HG02981 (cell line): ENCODE results near the gene MAGI2.
A peak's percentile ranks its signal among the peaks of the same experiment; 100 is the strongest.
"Not testable (repeated sequence)": the region's sequence is repeated elsewhere in the genome, so short reads cannot be mapped to it uniquely, and the experiment has no call there.

Experiments
- ATAC-seq: cut with Tn5 transposase; IDR thresholded peaks from one replicate; pipeline ENCODE4 v1.9.1; 2021; ENCODE audit warnings: mild to moderate bottlenecking, moderate library complexity; ENCODE audit not compliant: unreplicated experiment

Gene MAGI2

DNA sequence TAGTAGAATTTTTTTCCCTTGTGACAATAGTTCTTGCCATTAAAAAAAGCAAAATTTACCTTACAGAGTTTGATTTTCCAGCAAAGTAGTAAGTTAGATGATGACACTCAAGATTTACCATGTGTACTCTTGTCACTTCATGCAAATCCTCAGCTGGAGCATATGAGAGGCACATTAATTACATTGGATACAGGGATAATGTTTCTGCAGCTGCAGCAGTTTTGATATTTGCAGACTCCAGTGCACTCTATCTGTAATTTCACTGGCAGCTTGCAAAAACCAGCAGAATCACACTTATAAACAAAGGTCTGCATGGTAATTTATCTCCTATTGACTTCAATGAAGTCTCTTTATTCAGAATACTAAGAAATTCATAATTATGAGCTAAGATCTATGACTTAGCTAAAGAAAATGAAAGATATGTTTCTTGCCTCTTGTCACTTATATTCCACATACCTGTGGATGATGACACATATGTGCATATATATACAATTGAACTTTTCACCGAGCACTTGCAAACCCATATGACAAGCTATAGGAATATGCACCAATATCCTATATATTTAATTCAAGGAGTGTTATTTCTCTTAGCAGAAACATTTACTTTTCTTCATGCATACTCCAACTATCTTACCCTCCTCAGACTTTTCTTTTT, 1124.3 kb downstream of the MAGI2 start:
- ATAC-seq, result no peak

DNA sequence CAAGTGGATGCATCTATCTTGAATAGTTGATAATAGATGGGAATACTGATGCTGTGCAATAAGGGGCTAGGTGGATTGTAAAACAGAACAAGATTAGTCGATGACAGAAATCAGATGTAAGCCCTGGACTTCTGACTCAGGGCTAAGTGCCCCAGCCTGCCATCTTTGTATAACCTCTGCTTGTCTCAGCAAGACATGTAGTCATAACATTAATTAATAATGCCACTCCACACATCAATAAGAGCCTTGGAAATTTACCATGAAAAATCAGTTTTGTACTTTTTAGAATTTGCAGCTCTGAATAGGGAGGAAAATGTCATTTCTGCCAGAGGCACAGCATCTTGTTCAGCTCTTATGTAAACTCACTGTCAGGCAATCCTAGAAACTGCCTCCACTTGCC, 1125.7 kb downstream of the MAGI2 start:
- ATAC-seq, result no peak

DNA sequence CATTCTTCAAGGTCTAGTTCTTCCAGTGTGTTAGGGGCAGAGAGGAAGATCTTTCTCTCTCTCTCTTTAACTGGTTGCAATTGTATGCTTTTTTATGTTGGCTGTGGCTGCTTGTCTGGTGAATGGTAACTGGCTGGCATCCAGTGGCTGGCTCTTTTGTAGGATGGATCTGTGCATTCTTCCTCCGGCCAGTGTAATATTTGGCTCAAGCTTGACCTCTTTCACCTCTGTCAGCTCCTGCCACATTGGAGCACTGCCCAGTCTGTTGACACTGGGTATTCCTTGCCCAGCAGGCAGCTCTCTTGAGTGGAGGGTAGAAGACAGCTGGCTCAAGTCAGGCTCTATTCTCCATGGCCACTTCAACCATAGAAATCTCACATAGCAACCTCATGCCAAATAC, 1126.6 kb downstream of the MAGI2 start:
- no peak for ATAC-seq

DNA sequence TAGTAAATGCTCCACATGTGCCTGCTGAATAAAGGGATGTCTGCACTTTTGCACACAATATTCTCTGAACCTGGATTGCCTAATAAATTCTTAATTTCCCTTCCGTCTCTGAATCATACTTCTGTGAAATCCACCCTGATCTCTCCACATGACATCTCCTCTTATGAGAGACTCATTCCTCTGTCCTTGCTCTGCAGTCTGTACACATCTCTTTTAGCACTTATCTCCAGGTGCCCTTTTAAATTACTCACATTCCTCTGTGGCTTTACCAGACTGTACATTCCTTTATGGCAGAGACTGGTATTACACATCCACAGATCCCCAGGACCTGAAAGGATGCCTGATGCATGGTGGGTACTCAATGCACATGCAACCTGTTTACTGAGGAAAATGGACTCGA, 1127.3 kb downstream of the MAGI2 start:
- no peak for ATAC-seq

GRCh38 chr7:78323118-78323517, 1130.3 kb downstream of the MAGI2 start:
- ATAC-seq, result no peak

DNA sequence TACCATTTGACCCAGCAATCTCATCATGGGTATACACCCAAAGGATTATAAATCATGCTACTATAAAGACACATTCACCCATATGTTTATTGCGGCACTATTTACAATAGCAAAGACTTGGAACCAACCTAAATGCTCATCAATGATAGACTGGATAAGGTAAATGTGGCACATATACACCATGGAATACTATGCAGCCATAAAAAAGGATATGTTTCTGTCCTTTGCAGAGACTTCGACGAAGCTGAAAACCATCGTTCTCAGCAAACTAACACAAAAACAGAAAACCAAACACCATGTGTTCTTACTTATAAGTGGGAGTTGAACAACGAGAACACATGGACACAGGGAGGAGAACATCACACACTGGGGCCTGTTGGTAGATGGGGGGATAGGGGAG, 1131.2 kb downstream of the MAGI2 start:
- not testable (repeated sequence) for ATAC-seq

DNA sequence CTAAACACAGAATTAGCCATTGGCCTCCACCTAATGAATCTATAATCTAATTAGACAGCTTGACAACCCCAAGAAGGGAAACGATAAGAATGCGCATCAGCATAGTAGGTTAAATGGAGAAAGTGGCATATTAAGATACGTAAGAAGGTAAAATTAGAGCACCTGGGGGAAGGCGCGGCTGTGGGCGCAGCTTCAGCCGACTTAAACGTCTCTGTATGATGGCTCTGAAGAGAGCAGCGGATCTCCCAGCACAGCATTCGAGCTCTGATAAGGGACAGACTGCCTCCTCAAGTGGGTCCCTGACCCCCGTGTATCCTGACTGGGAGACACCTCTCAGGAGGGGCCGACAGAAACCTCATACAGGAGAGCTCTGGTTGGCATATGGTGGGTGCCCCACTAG, 1136.1 kb downstream of the MAGI2 start:
- no peak for ATAC-seq

- ATAC-seq, result no peak
Measured at GRCh38 chr7:78316110-78316509, 1137.4 kb downstream of the MAGI2 start.

GRCh38 chr7:78315119-78315518, 1138.3 kb downstream of the MAGI2 start:
- ATAC-seq, result no peak

GRCh38 chr7:78311181-78311580, 1142.3 kb downstream of the MAGI2 start:
- no peak for ATAC-seq

- no peak for ATAC-seq
Measured at GRCh38 chr7:78307892-78308291, 1145.6 kb downstream of the MAGI2 start.

GRCh38 chr7:78306634-78307033, 1146.8 kb downstream of the MAGI2 start:
- ATAC-seq, result no peak

GRCh38 chr7:78301407-78301806, 1152.1 kb downstream of the MAGI2 start:
- ATAC-seq, result no peak

DNA sequence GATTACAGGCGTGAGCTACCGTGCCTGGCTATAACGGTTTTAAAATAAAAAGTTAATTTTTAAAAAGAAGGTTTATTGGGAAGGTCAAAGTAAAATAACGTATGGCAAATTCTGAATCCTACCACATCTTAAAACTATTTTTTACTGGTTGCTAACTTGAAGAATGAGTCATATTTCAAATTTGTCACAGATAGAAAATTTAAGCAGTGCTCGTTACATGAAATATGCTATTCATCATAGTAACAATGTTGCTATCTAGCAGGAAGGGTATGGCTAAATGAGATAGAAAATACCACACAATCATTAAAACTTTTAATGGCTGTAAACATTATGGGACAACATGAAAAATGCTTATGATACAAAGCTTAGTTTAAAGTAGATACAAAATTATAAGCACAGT, 1154.4 kb downstream of the MAGI2 start:
- ATAC-seq, result no peak

DNA sequence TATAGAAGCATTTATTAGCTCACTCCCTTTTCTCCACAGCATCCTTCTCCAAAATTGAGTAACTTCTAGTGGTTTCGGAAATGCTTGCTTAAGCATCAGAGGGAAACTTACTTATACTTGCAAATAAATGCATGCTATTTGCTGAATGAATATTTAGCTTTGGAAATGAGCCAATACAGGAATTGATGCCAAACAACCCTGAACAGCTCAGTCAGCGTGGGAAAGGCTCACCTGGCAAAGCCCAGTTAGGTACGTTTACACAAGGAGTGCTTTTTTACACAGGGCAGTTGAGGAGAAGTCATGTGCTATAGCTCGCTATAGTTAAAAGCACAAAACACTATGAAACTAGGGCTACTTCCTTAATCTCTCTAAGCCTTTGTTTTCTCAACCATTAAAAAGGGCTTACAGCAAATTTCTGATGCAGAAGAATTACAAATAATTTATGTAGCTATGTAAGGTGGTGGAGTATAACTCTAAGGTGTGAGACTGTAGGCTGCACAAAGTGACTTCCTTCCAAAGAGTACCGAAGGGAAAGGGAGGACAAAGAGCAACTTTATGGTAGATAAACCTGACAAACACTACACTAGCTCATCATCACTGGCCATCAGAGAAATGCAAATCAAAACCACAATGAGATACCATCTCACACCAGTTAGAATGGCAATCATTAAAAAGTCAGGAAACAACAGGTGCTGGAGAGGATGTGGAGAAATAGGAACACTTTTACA, 1156.7 kb downstream of the MAGI2 start:
- ATAC-seq, result peak; percentile 57

- no peak for ATAC-seq
Measured at GRCh38 chr7:78296046-78296597, 1157.3 kb downstream of the MAGI2 start.

GRCh38 chr7:78289471-78289870, 1164.0 kb downstream of the MAGI2 start:
- not testable (repeated sequence) for ATAC-seq

DNA sequence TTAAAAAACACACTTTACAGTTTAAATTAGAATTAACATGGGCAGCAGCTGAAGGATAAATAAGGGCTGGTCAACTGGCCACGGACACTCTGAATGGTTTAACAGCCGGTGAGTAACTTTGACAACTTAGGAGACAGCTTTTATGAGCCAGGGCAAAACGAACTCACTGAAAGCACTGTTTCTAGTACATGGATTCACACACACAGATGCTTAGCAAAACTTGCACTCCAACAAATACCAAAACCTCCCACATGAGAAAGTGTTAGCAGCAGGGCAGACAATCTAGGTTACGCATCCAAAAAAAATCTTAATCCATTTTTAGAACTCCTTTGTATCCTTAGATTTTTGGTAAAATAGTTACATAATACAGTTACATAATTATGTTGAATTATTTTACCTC, 1168.5 kb downstream of the MAGI2 start:
- ATAC-seq, result no peak

GRCh38 chr7:78280276-78280675, 1173.2 kb downstream of the MAGI2 start:
- no peak for ATAC-seq

DNA sequence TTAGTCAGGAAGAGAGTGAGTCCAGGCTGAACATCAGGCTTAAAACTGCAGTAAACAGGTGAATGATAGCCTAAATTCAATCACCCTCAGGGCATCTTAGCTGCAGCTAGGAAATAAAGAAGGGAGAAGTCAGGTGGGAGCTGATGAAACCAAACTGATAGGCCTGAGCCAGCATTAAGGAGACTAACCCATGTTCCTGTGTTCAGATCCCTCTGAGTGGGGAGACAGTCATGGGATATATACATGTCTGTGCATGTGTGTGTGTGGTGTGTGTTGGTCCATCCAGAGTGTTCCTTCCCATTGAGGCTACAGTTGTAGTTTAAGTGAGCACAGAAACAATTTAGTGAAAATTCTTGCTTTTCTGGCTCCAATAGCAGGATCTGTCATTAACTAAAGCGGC, 1174.0 kb downstream of the MAGI2 start:
- ATAC-seq, result no peak

- ATAC-seq, result no peak
Measured at GRCh38 chr7:78279032-78279431, 1174.4 kb downstream of the MAGI2 start.

DNA sequence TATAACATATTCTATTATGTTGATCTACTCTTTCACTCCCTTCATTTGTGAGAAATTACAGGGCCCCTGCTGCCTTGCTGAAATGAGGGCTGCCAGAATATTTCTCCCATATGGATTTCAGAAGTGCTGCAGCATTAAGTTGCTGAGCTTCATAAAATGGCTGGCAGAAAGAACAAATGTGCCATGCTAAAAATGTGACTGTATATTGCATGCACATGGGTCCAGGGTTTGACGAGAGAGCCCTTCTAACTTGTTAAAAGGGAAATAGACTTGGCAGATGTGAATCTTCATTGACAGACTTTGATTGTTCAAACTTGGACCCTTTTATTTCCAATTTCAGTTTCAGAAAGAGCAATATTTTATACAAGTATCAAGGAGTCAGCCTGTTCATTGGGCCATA, 1186.3 kb downstream of the MAGI2 start:
- ATAC-seq, result no peak
